Daoy (cell line): ENCODE data around the gene PLSCR3. TPM values are rescaled to one million over a fixed set of nuclear protein-coding genes. Genes with fewer than 3 reads are reported as not detected.

Experiments used
- DNase-seq: peaks from one replicate; pipeline ENCODE4 v3.0.0-alpha.2; 2015; ENCODE audit warnings: low read depth
- total RNA-seq: library from RNA; depleted of rRNA; stranded (reverse); fragments of >200 nt; shearing (Covaris generic); gene quantifications from 2 replicates; pipeline ENCODE4 v1.2.3, GENCODE V29; 2014; rRNA removed

Gene PLSCR3
- total RNA-seq, 1 experiment from 2014 or later = 14.1 TPM

- no peak for DNase-seq
Observed at GRCh38 chr17:7348478-7349242, 45.7 kb downstream of the PLSCR3 start.

GRCh38 chr17:7347630-7348477 is 46.5 kb downstream of the PLSCR3 start:
- DNase-seq = no peak

GRCh38 chr17:7346761-7347614 is 47.3 kb downstream of the PLSCR3 start:
- DNase-seq = no peak

- no peak for DNase-seq
Observed at GRCh38 chr17:7343250-7343649, 51.1 kb downstream of the PLSCR3 start.

GRCh38 chr17:7341842-7342241 is 52.5 kb downstream of the PLSCR3 start:
- no peak for DNase-seq

- no peak for DNase-seq
Observed at GRCh38 chr17:7340179-7340578, 54.1 kb downstream of the PLSCR3 start.

Other genes with a start within 250 kb of the PLSCR3 start
- gene ASGR1, start 215.2 kb downstream of the PLSCR3 start, total RNA-seq = 0.29 and 1.2 TPM in 2 replicates
- gene DLG4, start 174.7 kb downstream of the PLSCR3 start, total RNA-seq = 3.1 and 4.4 TPM in 2 replicates
- gene ACADVL, start 174.6 kb downstream of the PLSCR3 start, total RNA-seq = 306 and 420 TPM in 2 replicates
- 22.2 and 42.7 TPM in 2 replicates for gene DVL2, start 160.0 kb downstream of the PLSCR3 start, total RNA-seq
- gene PHF23, start 155.1 kb downstream of the PLSCR3 start, total RNA-seq = 44.5 and 54.8 TPM in 2 replicates
- 108 and 113 TPM in 2 replicates for gene GABARAP, start 152.1 kb downstream of the PLSCR3 start, total RNA-seq
- 25.5 and 27.6 TPM in 2 replicates for gene CTDNEP1, start 142.8 kb downstream of the PLSCR3 start, total RNA-seq
- gene ELP5, start 142.3 kb downstream of the PLSCR3 start, total RNA-seq = 34.9 and 50.3 TPM in 2 replicates
- gene CLDN7, start 132.0 kb downstream of the PLSCR3 start, total RNA-seq = not detected in 2 replicates
- 0.06 TPM in 1 of 2 replicates, not detected in the other for gene SLC2A4, start 112.8 kb downstream of the PLSCR3 start, total RNA-seq
- gene YBX2, start 99.9 kb downstream of the PLSCR3 start, total RNA-seq = 0.15 and 2.4 TPM in 2 replicates
- gene EIF5A, start 86.9 kb downstream of the PLSCR3 start, total RNA-seq = 861 and 1,090 TPM in 2 replicates
- gene GPS2, start 79.2 kb downstream of the PLSCR3 start, total RNA-seq = 84.3 and 91.6 TPM in 2 replicates
- 15.3 and 17.0 TPM in 2 replicates for gene NEURL4, start 65.2 kb downstream of the PLSCR3 start, total RNA-seq
- gene ACAP1, start 58.0 kb downstream of the PLSCR3 start, total RNA-seq = 2.7 TPM in 1 of 2 replicates, not detected in the other
- gene KCTD11, start 42.4 kb downstream of the PLSCR3 start, total RNA-seq = 2.1 and 3.7 TPM in 2 replicates
- gene TMEM95, start 39.4 kb downstream of the PLSCR3 start, total RNA-seq = not detected in 2 replicates
- 2.6 and 4.5 TPM in 2 replicates for gene TNK1, start 13.4 kb downstream of the PLSCR3 start, total RNA-seq
- gene TMEM256, start 9.6 kb upstream of the PLSCR3 start, total RNA-seq = 43.7 and 68.8 TPM in 2 replicates
- gene NLGN2, start 13.3 kb upstream of the PLSCR3 start, total RNA-seq = 1.4 and 1.9 TPM in 2 replicates
- gene SPEM1, start 25.8 kb upstream of the PLSCR3 start, total RNA-seq = not detected in 2 replicates
- gene SPEM2, start 31.1 kb upstream of the PLSCR3 start, total RNA-seq = not detected in 2 replicates
- gene SPEM3, start 34.3 kb upstream of the PLSCR3 start, total RNA-seq = not detected in 2 replicates
- 2.3 and 6.6 TPM in 2 replicates for gene TMEM102, start 40.9 kb upstream of the PLSCR3 start, total RNA-seq
- 1.5 and 3.0 TPM in 2 replicates for gene FGF11, start 45.0 kb upstream of the PLSCR3 start, total RNA-seq
- 7.0 and 8.6 TPM in 2 replicates for gene CHRNB1, start 50.5 kb upstream of the PLSCR3 start, total RNA-seq
- gene ZBTB4, start 85.1 kb upstream of the PLSCR3 start, total RNA-seq = 6.1 and 6.5 TPM in 2 replicates
- 0.06 TPM in 1 of 2 replicates, not detected in the other for gene SLC35G6, start 86.9 kb upstream of the PLSCR3 start, total RNA-seq
- 56.2 and 74.4 TPM in 2 replicates for gene POLR2A, start 89.8 kb upstream of the PLSCR3 start, total RNA-seq
- 1.6 and 6.4 TPM in 2 replicates for gene TNFSF12, start 154.5 kb upstream of the PLSCR3 start, total RNA-seq
- 1.9 TPM in 1 of 2 replicates, not detected in the other for gene TNFSF13, start 164.2 kb upstream of the PLSCR3 start, total RNA-seq
- 92.2 and 104 TPM in 2 replicates for gene SENP3, start 167.4 kb upstream of the PLSCR3 start, total RNA-seq
- 13.8 and 15.0 TPM in 2 replicates for gene CD68, start 185.1 kb upstream of the PLSCR3 start, total RNA-seq
- gene MPDU1, start 189.3 kb upstream of the PLSCR3 start, total RNA-seq = 183 and 266 TPM in 2 replicates
- gene SOX15, start 195.6 kb upstream of the PLSCR3 start, total RNA-seq = 0.57 TPM in 1 of 2 replicates, not detected in the other
- 60.5 and 87.4 TPM in 2 replicates for gene FXR2, start 220.4 kb upstream of the PLSCR3 start, total RNA-seq
- gene SAT2, start 233.3 kb upstream of the PLSCR3 start, total RNA-seq = 24.0 and 71.8 TPM in 2 replicates
- 0.69 TPM in 1 of 2 replicates, not detected in the other for gene SHBG, start 235.6 kb upstream of the PLSCR3 start, total RNA-seq